ENCODE data around the gene CORO2B. TPM values are rescaled to one million over a fixed set of nuclear protein-coding genes. Genes with fewer than 3 reads are reported as not detected.

Gene CORO2B
- total and polyA plus RNA-seq, 2 of the 13 experiments (the other 11 are each of a cell fraction or from before 2014, with no cell fraction given), result 0.35 to 0.63 TPM

DNA sequence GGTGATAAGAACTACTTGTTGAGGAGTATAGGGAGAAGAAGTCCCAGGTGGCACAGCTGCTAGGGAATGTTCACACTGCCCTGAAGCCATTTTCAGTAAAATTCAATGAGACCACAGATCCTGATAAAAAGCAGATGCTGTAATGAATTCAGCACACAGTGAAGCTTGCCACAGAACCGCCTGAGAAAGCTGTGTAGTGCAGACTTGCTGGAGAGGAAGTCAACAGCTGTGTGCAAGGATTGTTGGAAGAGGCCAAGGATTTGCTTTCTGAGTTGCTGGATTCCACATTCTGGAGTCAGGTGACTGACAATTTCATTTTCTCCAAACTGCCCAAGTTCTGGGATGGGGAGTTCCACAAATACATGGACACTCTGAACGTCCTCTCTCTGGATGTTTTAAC is 171.0 kb downstream of the CORO2B start:
- Histone ChIP-seq H4K20me1 (ENCODE audit: insufficient read depth, low read length) (no peaks in the 10 kb centered on the region), H2AFZ (ENCODE audit: low read length) (no peak overlapping the region), H3K4me1 (ENCODE audit: insufficient read depth, low read length) (no peaks in the 10 kb centered on the region), H3K27ac (ENCODE audit: extremely low read length, insufficient read depth, low read length) (no peak overlapping the region), H3K9me3 (ENCODE audit: low read length) (no peaks in the 10 kb centered on the region), H3K79me2 (ENCODE audit: insufficient read depth, low read length) (no peaks in the 10 kb centered on the region), H3K4me2 (ENCODE audit: low read depth, low read length) (no peak overlapping the region), H3K4me3 (replicated peaks in 1 of 3; ENCODE audit: insufficient read depth in 1 of 3, low read depth in 2 of 3, low read length in 3 of 3) (no peak overlapping the region), H3K36me3 (replicated peaks in 1 of 2; ENCODE audit: control insufficient read depth in 1 of 2, insufficient read depth in 2 of 2, low read length in 2 of 2) (no peaks in the 10 kb centered on the region), H3K9ac (ENCODE audit: insufficient read depth, low read depth, low read length) (no peak overlapping the region), H3K27me3 (ENCODE audit: control insufficient read depth in 1 of 2, insufficient read depth in 2 of 2, low read length in 2 of 2) (peaks cover 0 to under 1% of the 10 kb centered on the region in 2 experiments; a peak in 1 of 5 replicates)
- BruUV-seq (replicated peaks), result no TSS peak
- TF ChIP-seq CEBPB (IDR thresholded peaks at IDR 0.05; ENCODE audit: borderline replicate concordance, low read depth, low read length) (no peak), ZNF263 (CRISPR knock-in tag; IDR thresholded peaks at IDR 0.05) (no peak), MIXL1 (CRISPR knock-in tag; IDR thresholded peaks at IDR 0.05) (no peak), ARID2 (CRISPR knock-in tag; IDR thresholded peaks at IDR 0.05; ENCODE audit: borderline replicate concordance) (no peak), HMG20A (CRISPR knock-in tag; IDR thresholded peaks at IDR 0.05; ENCODE audit: borderline replicate concordance) (no peak), KMT2A (CRISPR knock-in tag; IDR thresholded peaks at IDR 0.05) (no peak), ZEB1 (IDR thresholded peaks at IDR 0.05; ENCODE audit: insufficient replicate concordance, low read depth) (no peak), NCOR1 (IDR thresholded peaks at IDR 0.05; ENCODE audit: borderline replicate concordance, low read length) (no peak), ZNF619 (CRISPR knock-in tag; IDR thresholded peaks at IDR 0.05) (no peak), GATAD1 (CRISPR knock-in tag; IDR thresholded peaks at IDR 0.05) (no peak)
- no peak for ATAC-seq
- no peak for FAIRE-seq
- CTCF ChIA-PET (ENCODE audit: low intra/inter-chr PET ratio, low total read pairs), result no interaction called here
- POLR2A ChIA-PET, result no interaction called here
- in situ Hi-C loops (cut with HindIII; ENCODE audit: extremely low pct_ligation_motif_present, low pct_unique_long_range_greater_than_20kb), result no loop called here
- DNase-seq (ENCODE audit: low spot score), result no peak
- intact Hi-C loops (cut with micrococcal nuclease; ENCODE audit: unreplicated experiment), result loop anchor here (5.0 kb wide), 1 partner anchor 283 kb away; no protein-coding TSS in a partner anchor
- WGBS (ENCODE audit: low lambda C conversion rate), result 0% methylated on average over 2 of the region's 2 CpGs

DNA sequence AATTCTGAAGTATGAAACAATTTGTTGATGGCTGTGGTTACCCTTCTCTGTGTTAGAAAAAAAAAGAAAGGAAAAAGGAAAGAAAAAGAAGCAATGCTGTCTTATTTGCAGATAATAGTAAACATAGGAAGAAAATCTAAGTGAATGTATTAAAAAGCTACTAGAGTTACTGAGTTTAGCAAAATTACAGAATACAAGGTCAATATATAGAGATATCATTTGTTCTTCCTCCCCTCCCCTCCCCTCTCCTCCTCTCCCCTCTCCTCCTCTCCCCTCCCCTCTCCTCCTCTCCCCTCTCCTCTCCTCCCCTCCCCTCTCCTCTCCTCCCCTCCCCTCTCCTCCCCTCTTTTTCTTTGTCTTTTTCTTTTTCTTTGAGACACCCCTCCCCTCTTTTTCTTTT is 172.8 kb downstream of the CORO2B start:
- CTCF ChIA-PET (ENCODE audit: low intra/inter-chr PET ratio, low total read pairs), result no interaction called here
- Histone ChIP-seq H3K79me2 (ENCODE audit: insufficient read depth, low read length) (no peaks in the 10 kb centered on the region), H2AFZ (ENCODE audit: low read length) (no peak overlapping the region), H4K20me1 (ENCODE audit: insufficient read depth, low read length) (no peaks in the 10 kb centered on the region), H3K9ac (ENCODE audit: insufficient read depth, low read depth, low read length) (no peak overlapping the region), H3K27me3 (ENCODE audit: control insufficient read depth in 1 of 2, insufficient read depth in 2 of 2, low read length in 2 of 2) (peaks cover 0 to 4% of the 10 kb centered on the region in 2 experiments; a peak in 1 of 5 replicates), H3K36me3 (replicated peaks in 1 of 2; ENCODE audit: control insufficient read depth in 1 of 2, insufficient read depth in 2 of 2, low read length in 2 of 2) (no peaks in the 10 kb centered on the region), H3K4me3 (replicated peaks in 1 of 3; ENCODE audit: insufficient read depth in 1 of 3, low read depth in 2 of 3, low read length in 3 of 3) (no peak overlapping the region), H3K4me2 (ENCODE audit: low read depth, low read length) (no peak overlapping the region), H3K4me1 (ENCODE audit: insufficient read depth, low read length) (no peaks in the 10 kb centered on the region), H3K9me3 (ENCODE audit: low read length) (no peaks in the 10 kb centered on the region), H3K27ac (ENCODE audit: extremely low read length, insufficient read depth, low read length) (no peak overlapping the region)
- no TSS peak for BruUV-seq (replicated peaks)
- POLR2A ChIA-PET, result no interaction called here
- TF ChIP-seq, protein P1, sequence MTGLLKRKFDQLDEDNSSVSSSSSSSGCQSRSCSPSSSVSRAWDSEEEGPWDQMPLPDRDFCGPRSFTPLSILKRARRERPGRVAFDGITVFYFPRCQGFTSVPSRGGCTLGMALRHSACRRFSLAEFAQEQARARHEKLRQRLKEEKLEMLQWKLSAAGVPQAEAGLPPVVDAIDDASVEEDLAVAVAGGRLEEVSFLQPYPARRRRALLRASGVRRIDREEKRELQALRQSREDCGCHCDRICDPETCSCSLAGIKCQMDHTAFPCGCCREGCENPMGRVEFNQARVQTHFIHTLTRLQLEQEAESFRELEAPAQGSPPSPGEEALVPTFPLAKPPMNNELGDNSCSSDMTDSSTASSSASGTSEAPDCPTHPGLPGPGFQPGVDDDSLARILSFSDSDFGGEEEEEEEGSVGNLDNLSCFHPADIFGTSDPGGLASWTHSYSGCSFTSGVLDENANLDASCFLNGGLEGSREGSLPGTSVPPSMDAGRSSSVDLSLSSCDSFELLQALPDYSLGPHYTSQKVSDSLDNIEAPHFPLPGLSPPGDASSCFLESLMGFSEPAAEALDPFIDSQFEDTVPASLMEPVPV (CRISPR knock-in tag; IDR thresholded peaks at IDR 0.05), result no peak
- peak; percentile 67 for TF ChIP-seq HNRNPK (IDR thresholded peaks at IDR 0.05; ENCODE audit: low read depth, low read length, poor library complexity, severe bottlenecking)
- intact Hi-C loops (cut with micrococcal nuclease; ENCODE audit: unreplicated experiment), result no loop called here
- in situ Hi-C loops (cut with HindIII; ENCODE audit: extremely low pct_ligation_motif_present, low pct_unique_long_range_greater_than_20kb), result no loop called here
- ATAC-seq, result no peak
- no peak for DNase-seq (ENCODE audit: low spot score)
- FAIRE-seq, result no peak

Measured in HepG2 (cell line).